ENCODE measurements around the gene CD151. TPM values are rescaled to one million over a fixed set of nuclear protein-coding genes. Genes with fewer than 3 reads are reported as not detected.

Gene CD151
- total and polyA plus RNA-seq, 4 donors, result 182 to 556 (median 399) TPM

DNA sequence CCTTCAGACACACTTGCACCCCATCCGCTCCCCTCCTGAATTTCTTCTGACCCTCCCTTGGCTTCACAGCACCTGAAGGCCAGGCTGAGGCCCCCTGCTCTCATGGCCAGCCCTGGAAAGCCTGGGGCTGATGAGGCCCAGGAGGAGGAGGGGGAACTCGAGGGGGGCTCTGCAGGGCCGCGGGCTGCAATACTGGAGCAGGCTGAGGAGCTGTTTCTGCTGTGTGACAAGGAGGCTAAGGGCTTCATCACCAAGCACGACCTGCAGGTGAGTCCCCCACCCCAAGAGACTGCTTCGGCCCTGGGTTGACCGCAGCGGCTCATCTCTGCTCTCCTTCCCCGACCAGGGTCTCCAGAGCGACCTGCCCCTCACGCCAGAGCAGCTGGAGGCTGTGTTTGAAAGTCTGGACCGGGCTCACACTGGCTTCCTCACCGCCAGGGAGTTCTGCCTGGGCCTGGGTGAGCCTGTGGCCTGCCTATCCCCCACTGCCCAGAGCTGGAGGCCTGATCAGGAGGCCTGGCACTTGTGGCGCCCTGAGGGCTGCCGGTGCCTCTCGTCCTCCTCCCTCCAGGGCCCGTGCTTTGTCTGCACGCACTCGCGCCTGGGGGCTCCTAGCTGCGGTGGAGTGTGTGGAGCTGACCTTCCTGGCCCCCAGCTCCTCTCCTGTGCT is 4.1 kb upstream of the CD151 start:
- WGBS, 2 donors, result 51 to 55% methylated on average over 21 of the region's 21 CpGs
- Histone ChIP-seq H3K9me3 (ENCODE audit: control insufficient read depth in 4 of 4, insufficient read depth in 3 of 4, low read length in 3 of 4) (peaks cover 0 to 3% (median 0%) of the 10 kb centered on the region in 4 donors), H3K9ac (ENCODE audit: insufficient read depth in 1 of 2, low read length in 2 of 2) (no peak overlapping the region), H3K4me1 (ENCODE audit: control insufficient read depth in 5 of 5, insufficient read depth in 5 of 5, low read length in 5 of 5) (peaks cover 0 to 67% (median 35%) of the 10 kb centered on the region in 5 donors), H3K4me3 (no peak overlapping the region), H3K27me3 (ENCODE audit: control insufficient read depth in 3 of 3, insufficient read depth in 3 of 3, low read length in 2 of 3) (peaks cover 0 to 24% (median 19%) of the 10 kb centered on the region in 3 donors), H3K36me3 (ENCODE audit: control insufficient read depth in 4 of 4, insufficient read depth in 4 of 4, low read length in 4 of 4) (peaks cover 0 to 17% (median 1%) of the 10 kb centered on the region in 4 donors), H3K27ac (ENCODE audit: low read depth in 1 of 2, low read length in 1 of 2) (peak overlapping the region; percentile 75 to 84)
- ATAC-seq (ENCODE audit: insufficient read depth, low FRiP score) (no peak), DNase-seq (no peak)
- TF ChIP-seq, protein P1, sequence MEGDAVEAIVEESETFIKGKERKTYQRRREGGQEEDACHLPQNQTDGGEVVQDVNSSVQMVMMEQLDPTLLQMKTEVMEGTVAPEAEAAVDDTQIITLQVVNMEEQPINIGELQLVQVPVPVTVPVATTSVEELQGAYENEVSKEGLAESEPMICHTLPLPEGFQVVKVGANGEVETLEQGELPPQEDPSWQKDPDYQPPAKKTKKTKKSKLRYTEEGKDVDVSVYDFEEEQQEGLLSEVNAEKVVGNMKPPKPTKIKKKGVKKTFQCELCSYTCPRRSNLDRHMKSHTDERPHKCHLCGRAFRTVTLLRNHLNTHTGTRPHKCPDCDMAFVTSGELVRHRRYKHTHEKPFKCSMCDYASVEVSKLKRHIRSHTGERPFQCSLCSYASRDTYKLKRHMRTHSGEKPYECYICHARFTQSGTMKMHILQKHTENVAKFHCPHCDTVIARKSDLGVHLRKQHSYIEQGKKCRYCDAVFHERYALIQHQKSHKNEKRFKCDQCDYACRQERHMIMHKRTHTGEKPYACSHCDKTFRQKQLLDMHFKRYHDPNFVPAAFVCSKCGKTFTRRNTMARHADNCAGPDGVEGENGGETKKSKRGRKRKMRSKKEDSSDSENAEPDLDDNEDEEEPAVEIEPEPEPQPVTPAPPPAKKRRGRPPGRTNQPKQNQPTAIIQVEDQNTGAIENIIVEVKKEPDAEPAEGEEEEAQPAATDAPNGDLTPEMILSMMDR (IDR thresholded peaks at IDR 0.05; ENCODE audit: control extremely low read depth, extremely low read depth), result no peak

- TF ChIP-seq, protein P1 (IDR thresholded peaks at IDR 0.05; ENCODE audit: control extremely low read depth, extremely low read depth), result no peak
- Histone ChIP-seq H3K4me1 (ENCODE audit: control insufficient read depth in 5 of 5, insufficient read depth in 5 of 5, low read length in 5 of 5) (peaks cover 0 to 73% (median 35%) of the 10 kb centered on the region in 5 donors), H3K9ac (ENCODE audit: insufficient read depth in 1 of 2, low read length in 2 of 2) (no peak overlapping the region), H3K27me3 (ENCODE audit: control insufficient read depth in 3 of 3, insufficient read depth in 3 of 3, low read length in 2 of 3) (peaks cover 0 to 24% (median 19%) of the 10 kb centered on the region in 3 donors), H3K4me3 (no peak overlapping the region), H3K9me3 (ENCODE audit: control insufficient read depth in 4 of 4, insufficient read depth in 3 of 4, low read length in 3 of 4) (peaks cover 0 to 3% (median 0%) of the 10 kb centered on the region in 4 donors), H3K27ac (ENCODE audit: low read depth in 1 of 2, low read length in 1 of 2) (peak overlapping the region; percentile 75 to 77), H3K36me3 (ENCODE audit: control insufficient read depth in 4 of 4, insufficient read depth in 4 of 4, low read length in 4 of 4) (peaks cover 0 to 10% (median 1%) of the 10 kb centered on the region in 4 donors)
- WGBS, 2 donors, result 5 to 9% methylated on average over 40 of the region's 40 CpGs
- DNase-seq, result peak in 2 of 3 donors; percentile 44 to 50
- no peak for ATAC-seq (ENCODE audit: insufficient read depth, low FRiP score)
Measured at GRCh38 chr11:829176-829846, 3.4 kb upstream of the CD151 start.

DNA sequence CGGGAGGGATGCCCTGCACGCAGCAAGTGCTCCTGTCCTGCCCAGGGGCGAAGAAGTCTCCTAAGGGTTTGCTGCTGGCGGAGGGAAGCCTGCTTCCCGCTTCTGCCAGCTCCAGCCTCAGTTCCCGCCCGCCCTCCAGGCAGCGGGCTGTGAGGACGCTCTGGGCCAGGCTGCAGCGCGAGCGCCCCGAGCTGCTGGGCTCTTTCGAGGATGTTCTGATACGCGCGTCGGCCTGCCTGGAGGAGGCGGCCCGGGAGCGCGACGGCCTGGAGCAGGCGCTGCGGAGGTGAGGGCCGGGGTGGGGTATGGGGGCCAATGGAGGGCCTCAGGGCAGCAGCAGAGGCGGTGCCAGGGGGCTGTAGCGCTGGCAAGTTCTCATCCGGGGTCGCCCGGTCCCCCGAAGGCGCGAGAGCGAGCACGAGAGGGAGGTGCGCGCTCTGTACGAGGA is 2.9 kb upstream of the CD151 start:
- WGBS, 2 donors, result 1 to 5% methylated on average over 33 to 39 of the region's 39 CpGs
- Histone ChIP-seq H3K27ac (ENCODE audit: low read depth in 1 of 2, low read length in 1 of 2) (peak overlapping the region in 1 of 2 donors; percentile 77), H3K9ac (ENCODE audit: insufficient read depth in 1 of 2, low read length in 2 of 2) (no peak overlapping the region), H3K4me3 (no peak overlapping the region), H3K4me1 (ENCODE audit: control insufficient read depth in 5 of 5, insufficient read depth in 5 of 5, low read length in 5 of 5) (peaks cover 0 to 76% (median 38%) of the 10 kb centered on the region in 5 donors), H3K27me3 (ENCODE audit: control insufficient read depth in 3 of 3, insufficient read depth in 3 of 3, low read length in 2 of 3) (peaks cover 0 to 24% (median 19%) of the 10 kb centered on the region in 3 donors), H3K36me3 (ENCODE audit: control insufficient read depth in 4 of 4, insufficient read depth in 4 of 4, low read length in 4 of 4) (peaks cover 0 to 4% (median 1%) of the 10 kb centered on the region in 4 donors), H3K9me3 (ENCODE audit: control insufficient read depth in 4 of 4, insufficient read depth in 3 of 4, low read length in 3 of 4) (no peaks in the 10 kb centered on the region)
- TF ChIP-seq, protein P1 (IDR thresholded peaks at IDR 0.05; ENCODE audit: control extremely low read depth, extremely low read depth), result no peak
- ATAC-seq (ENCODE audit: insufficient read depth, low FRiP score) (no peak), DNase-seq (no peak)

Data from lung (tissue), 12 donors.